ENCODE measurements around the gene DEDD.

The DEDD gene

GRCh38 chr1:161080441-161081405 is 51.7 kb downstream of the DEDD start:
- no peak for DNase-seq
- H3K4me1 ChIP-seq: peaks cover 5% of the 10 kb centered on the region
- TF ChIP-seq, protein P1, sequence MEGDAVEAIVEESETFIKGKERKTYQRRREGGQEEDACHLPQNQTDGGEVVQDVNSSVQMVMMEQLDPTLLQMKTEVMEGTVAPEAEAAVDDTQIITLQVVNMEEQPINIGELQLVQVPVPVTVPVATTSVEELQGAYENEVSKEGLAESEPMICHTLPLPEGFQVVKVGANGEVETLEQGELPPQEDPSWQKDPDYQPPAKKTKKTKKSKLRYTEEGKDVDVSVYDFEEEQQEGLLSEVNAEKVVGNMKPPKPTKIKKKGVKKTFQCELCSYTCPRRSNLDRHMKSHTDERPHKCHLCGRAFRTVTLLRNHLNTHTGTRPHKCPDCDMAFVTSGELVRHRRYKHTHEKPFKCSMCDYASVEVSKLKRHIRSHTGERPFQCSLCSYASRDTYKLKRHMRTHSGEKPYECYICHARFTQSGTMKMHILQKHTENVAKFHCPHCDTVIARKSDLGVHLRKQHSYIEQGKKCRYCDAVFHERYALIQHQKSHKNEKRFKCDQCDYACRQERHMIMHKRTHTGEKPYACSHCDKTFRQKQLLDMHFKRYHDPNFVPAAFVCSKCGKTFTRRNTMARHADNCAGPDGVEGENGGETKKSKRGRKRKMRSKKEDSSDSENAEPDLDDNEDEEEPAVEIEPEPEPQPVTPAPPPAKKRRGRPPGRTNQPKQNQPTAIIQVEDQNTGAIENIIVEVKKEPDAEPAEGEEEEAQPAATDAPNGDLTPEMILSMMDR (IDR thresholded peaks at IDR 0.05; ENCODE audit: low read depth, low read length): no peak

GRCh38 chr1:161079436-161080110 is 52.9 kb downstream of the DEDD start:
- DNase-seq: no peak
- Histone ChIP-seq H3K4me1 (peaks cover 5% of the 10 kb centered on the region), H3K36me3 (no peaks in the 10 kb centered on the region), H3K9me3 (no peaks in the 10 kb centered on the region), H3K4me3 (ENCODE audit: low read depth, low read length) (no peak overlapping the region), H3K27me3 (no peaks in the 10 kb centered on the region)
- TF ChIP-seq, protein P1 (IDR thresholded peaks at IDR 0.05; ENCODE audit: low read depth, low read length): no peak

More at GRCh38 chr1:161080441-161081405, 51.7 kb downstream of the DEDD start:
- Histone ChIP-seq H3K27me3 (no peaks in the 10 kb centered on the region), H3K36me3 (no peaks in the 10 kb centered on the region), H3K4me3 (ENCODE audit: low read depth, low read length) (no peak overlapping the region), H3K9me3 (no peaks in the 10 kb centered on the region)

- Histone ChIP-seq H3K27me3 (no peaks in the 10 kb centered on the region), H3K36me3 (no peaks in the 10 kb centered on the region), H3K4me3 (ENCODE audit: low read depth, low read length) (no peak overlapping the region), H3K4me1 (no peaks in the 10 kb centered on the region; the same call in 1 of the 2 replicates), H3K9me3 (no peaks in the 10 kb centered on the region)
- TF ChIP-seq, protein P1 (IDR thresholded peaks at IDR 0.05; ENCODE audit: low read depth, low read length): no peak
- DNase-seq: no peak
Observed at GRCh38 chr1:161077426-161077825, 55.0 kb downstream of the DEDD start.

GRCh38 chr1:161076410-161076809 is 56.1 kb downstream of the DEDD start:
- Histone ChIP-seq H3K9me3 (no peaks in the 10 kb centered on the region), H3K4me3 (ENCODE audit: low read depth, low read length) (no peak overlapping the region), H3K4me1 (no peaks in the 10 kb centered on the region; the same call in 1 of the 2 replicates), H3K27me3 (no peaks in the 10 kb centered on the region), H3K36me3 (no peaks in the 10 kb centered on the region)
- TF ChIP-seq, protein P1 (IDR thresholded peaks at IDR 0.05; ENCODE audit: low read depth, low read length): no peak
- no peak for DNase-seq

DNA sequence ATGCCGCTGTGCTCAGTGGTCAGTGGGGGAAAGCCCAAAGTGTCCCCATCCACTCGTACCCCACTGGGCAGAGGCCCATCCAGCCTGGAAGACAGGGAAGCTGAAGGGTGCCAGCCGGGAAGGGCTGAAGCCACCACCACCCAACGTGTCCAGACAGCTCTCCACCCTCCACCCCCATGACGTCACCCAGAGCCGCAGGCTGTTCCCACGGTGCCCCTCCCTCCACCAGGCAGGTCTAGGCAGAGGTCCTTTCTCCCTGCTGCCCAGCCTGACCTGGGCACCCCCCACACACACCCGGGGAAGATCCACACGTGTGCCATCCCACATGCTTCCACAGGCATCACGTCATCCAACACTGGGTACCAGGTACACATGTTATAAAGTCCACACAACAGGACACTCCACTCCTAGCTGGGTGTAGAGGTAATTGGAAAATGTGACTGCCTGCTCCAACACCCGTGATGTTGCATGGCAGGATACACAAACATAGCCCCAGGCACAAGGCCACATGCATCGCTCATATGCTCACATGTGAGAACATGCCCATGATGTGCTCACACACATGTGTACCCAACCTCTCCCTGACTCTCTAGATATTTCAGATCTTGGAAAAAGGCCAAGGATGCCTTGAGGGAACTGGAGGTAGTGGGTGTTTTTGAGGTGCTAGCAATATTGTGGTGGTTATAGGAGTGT is 57.6 kb downstream of the DEDD start:
- H3K4me3 ChIP-seq (ENCODE audit: low read depth, low read length): no peak overlapping the region

More for the DNA sequence above, 57.6 kb downstream of the DEDD start:
- H3K27me3 ChIP-seq: no peaks in the 10 kb centered on the region
- DNase-seq: peak; percentile 39
- no peaks in the 10 kb centered on the region for H3K9me3 ChIP-seq
- H3K36me3 ChIP-seq: no peaks in the 10 kb centered on the region
- H3K4me1 ChIP-seq: no peaks in the 10 kb centered on the region
- TF ChIP-seq, protein P1 (IDR thresholded peaks at IDR 0.05; ENCODE audit: low read depth, low read length): no peak
